ENCODE results near the gene KDELR1. TPM values are rescaled to one million over a fixed set of nuclear protein-coding genes. Genes with fewer than 3 reads are reported as not detected.
"Not testable (repeated sequence)": the region's sequence is repeated elsewhere in the genome, so short reads cannot be mapped to it uniquely, and the experiment has no call there.

The KDELR1 gene
- total RNA-seq, 1 experiment from 2014 or later: 111 TPM

GRCh38 chr19:48392006-48392344 is 624 bp upstream of the KDELR1 start:
- ChIA-PET POLR2A (interaction anchor here (0.6 kb wide), 1 partner anchor 10 kb away, joined by 17 read pairs; no protein-coding TSS in a partner anchor), CTCF (interaction anchor here (0.7 kb wide), 1 partner anchor 254 kb away, joined by 5 read pairs; no protein-coding TSS in a partner anchor)
- Histone ChIP-seq H3K4me3 (ENCODE audit: low read depth in 2 of 2, low read length in 2 of 2) (peak overlapping the region in 1 of 2 experiments; percentile 86; a peak in 2 of 4 replicates), H3K4me1 (ENCODE audit: control insufficient read depth, insufficient read depth, low read length) (peaks cover 24% of the 10 kb centered on the region), H3K36me3 (ENCODE audit: control insufficient read depth, insufficient read depth, low read length) (peaks cover 16% of the 10 kb centered on the region; the same call in 1 of the 2 replicates)
- in situ Hi-C loops (cut with HindIII; ENCODE audit: low pct_unique_long_range_greater_than_20kb, low sequenced_read_pairs); ATAC-seq; intact Hi-C loops (cut with micrococcal nuclease; ENCODE audit: unreplicated experiment); DNase-seq (ENCODE audit: low read depth, low spot score); H3K27me3 ChIP-seq (ENCODE audit: control insufficient read depth, insufficient read depth, low read length); H3K27ac ChIP-seq (ENCODE audit: low read length); BruUV-seq (replicated peaks); H3K9me3 ChIP-seq (ENCODE audit: control insufficient read depth, insufficient read depth, low read depth, low read length): not testable (repeated sequence)

GRCh38 chr19:48390188-48391099 is 907 bp downstream of the KDELR1 start:
- in situ Hi-C loops (cut with HindIII; ENCODE audit: low pct_unique_long_range_greater_than_20kb, low sequenced_read_pairs) (no loop called here), intact Hi-C loops (cut with micrococcal nuclease; ENCODE audit: unreplicated experiment) (no loop called here)
- CTCF ChIA-PET: interaction anchor here (0.5 to 0.8 kb wide), 3 partner anchors 16 to 149 kb away, joined by 3 to 15 read pairs (median 5); no protein-coding TSS in a partner anchor
- peaks cover 16% of the 10 kb centered on the region for H3K36me3 ChIP-seq (ENCODE audit: control insufficient read depth, insufficient read depth, low read length)
- POLR2A ChIA-PET: interaction anchor here (0.6 kb wide), 1 partner anchor 448 kb away, joined by 3 read pairs; no protein-coding TSS in a partner anchor
- TF ChIP-seq SIN3A (IDR thresholded peaks at IDR 0.05; ENCODE audit: borderline replicate concordance, insufficient read depth, low read depth, low read length) (no peak), REST (IDR thresholded peaks at IDR 0.05; ENCODE audit: insufficient read depth in 1 of 2, low read depth in 2 of 2, low read length in 1 of 2) (no peak), TCF7L2 (IDR thresholded peaks at IDR 0.05; ENCODE audit: low read depth, low read length) (no peak), CTCF (IDR thresholded peaks at IDR 0.05) (no peak; the same call in 1 of the 2 replicates), POLR2AphosphoS5 (IDR thresholded peaks at IDR 0.05; ENCODE audit: low read depth, low read length) (no peak)
- ATAC-seq (peak; percentile 61), DNase-seq (ENCODE audit: low read depth, low spot score) (no peak)
- no peaks in the 10 kb centered on the region for H3K27me3 ChIP-seq (ENCODE audit: control insufficient read depth, insufficient read depth, low read length)
- peak overlapping the region; percentile 88 for H3K27ac ChIP-seq (ENCODE audit: low read length)
- H3K9me3 ChIP-seq (ENCODE audit: control insufficient read depth, insufficient read depth, low read depth, low read length): no peaks in the 10 kb centered on the region
- no TSS peak for BruUV-seq (replicated peaks)
- peaks cover 12% of the 10 kb centered on the region for H3K4me1 ChIP-seq (ENCODE audit: control insufficient read depth, insufficient read depth, low read length)
- peak overlapping the region; percentile 86 to 87 for H3K4me3 ChIP-seq (ENCODE audit: low read depth in 2 of 2, low read length in 2 of 2)

Measured in Panc1 (cell line).